HCT116 (cell line): Measurements from ENCODE around the gene C12orf75. TPM values are rescaled to one million over a fixed set of nuclear protein-coding genes. Genes with fewer than 3 reads are reported as not detected.

Experiments
- ATAC-seq: fragments of 200-7000 bp; cut with Tn5 transposase; 2 replicates; pipeline ENCODE4 v1.9.1; 2020; ENCODE audit warnings: mild to moderate bottlenecking, moderate library complexity
- BruUV-seq: library from RNA; stranded (reverse); fragments of 400-500 nt; replicated peaks from 2 replicates; lab custom pipeline; 2021; lab: Mats Ljungman, UMichigan
- CTCF ChIA-PET: fragments of 300-600 bp; sonication (Branson Sonifier 250); formaldehyde crosslinking; loops from one replicate; lab custom pipeline; 2021; ENCODE audit warnings: antibody characterized with exemption; lab: Charles Lee
- POLR2A ChIA-PET: fragments of 300-600, 350-600 bp; sonication (Branson Sonifier 250); formaldehyde crosslinking; loops from one replicate; lab custom pipeline; 2021; ENCODE audit warnings: antibody characterized with exemption; lab: Charles Lee
- RAD21 ChIA-PET, 2 experiments: fragments of 300-600 bp; sonication (Branson Sonifier 250); formaldehyde crosslinking; loops; one replicate each; lab custom pipeline; 2023; ENCODE audit warnings: low total read pairs in 2 of 2; ENCODE audit not compliant: uncharacterized antibody in 2 of 2, unreplicated experiment in 2 of 2, low non-redundant PET in 1 of 2; lab: Charles Lee
- DNase-seq: peaks from one replicate; pipeline ENCODE4 v3.0.0-alpha.2; 2010; ENCODE audit warnings: low read depth, low spot score
- H2AFZ ChIP-seq: fragments of 200-600 bp; shearing (Covaris generic), sonication (generic); 2 replicates; pipeline ENCODE4 v1.6.1; 2017; ENCODE audit warnings: low read depth, mixed run types, mixed read lengths, antibody characterized with exemption, low read length; ENCODE audit not compliant: poor library complexity, severe bottlenecking
- H3K27ac ChIP-seq: 2 replicates; pipeline ENCODE4 v1.5.1; 2012; ENCODE audit warnings: low read depth, low read length
- H3K27me3 ChIP-seq: fragments of 200-600 bp; sonication (generic); 2 replicates; pipeline ENCODE4 v1.6.1; 2016; ENCODE audit warnings: mixed run types, low read length, mixed read lengths; ENCODE audit not compliant: insufficient read depth
- H3K36me3 ChIP-seq, 2 experiments: fragments of 200-500 bp in 1 of 2; fragments of 200-600 bp in 1 of 2; sonication (Bioruptor generic) in 1 of 2; sonication (generic) in 1 of 2; 2 replicates each; pipeline versions ENCODE4 v1.5.1 to v1.6.1; 2014 to 2016; ENCODE audit warnings: low read length in 2 of 2, inconsistent platforms in 1 of 2, mixed read lengths in 1 of 2, mixed run types in 1 of 2; ENCODE audit not compliant: insufficient read depth in 2 of 2, control insufficient read depth in 1 of 2
- H3K4me1 ChIP-seq, 2 experiments: fragments of 200-600 bp in 1 of 2; sonication (generic) in 1 of 2; 2 replicates each; pipeline versions ENCODE4 v1.5.1 to v1.6.1; 2012 to 2017; ENCODE audit warnings: low read length in 2 of 2, inconsistent platforms in 1 of 2, mild to moderate bottlenecking in 1 of 2, mixed read lengths in 1 of 2, mixed run types in 1 of 2, moderate library complexity in 1 of 2; ENCODE audit not compliant: insufficient read depth in 2 of 2, control insufficient read depth in 1 of 2
- H3K4me2 ChIP-seq: fragments of 200-600 bp; sonication (generic); 2 replicates; pipeline ENCODE4 v1.6.1; 2017; ENCODE audit warnings: mixed run types, low read length, mixed read lengths
- H3K4me3 ChIP-seq, 2 experiments: fragments of 200-600 bp in 1 of 2; sonication (generic) in 1 of 2; replicated peaks in 1 of 2; 2 replicates each; pipeline ENCODE4 v1.5.1; 2011 to 2016; ENCODE audit warnings: low read length in 2 of 2, control low read depth in 1 of 2, low read depth in 1 of 2, mild to moderate bottlenecking in 1 of 2, mixed read lengths in 1 of 2, mixed run types in 1 of 2
- H3K79me2 ChIP-seq: fragments of 200-600 bp; sonication (generic); 2 replicates; pipeline ENCODE4 v1.6.1; 2017; ENCODE audit warnings: mild to moderate bottlenecking, mixed run types, low read length, moderate library complexity, mixed read lengths; ENCODE audit not compliant: insufficient read depth
- H3K9ac ChIP-seq: fragments of 200-600 bp; sonication (generic); 2 replicates; pipeline ENCODE4 v1.6.1; 2016; ENCODE audit warnings: low read length, mixed read lengths
- H3K9me2 ChIP-seq: fragments of 200-600 bp; sonication (generic), shearing (Covaris generic); 2 replicates; pipeline ENCODE4 v1.6.1; 2017; ENCODE audit warnings: mixed run types, mild to moderate bottlenecking, moderate library complexity; ENCODE audit not compliant: insufficient read depth
- H3K9me3 ChIP-seq, 2 experiments: fragments of 200-500 bp in 1 of 2; fragments of 200-600 bp in 1 of 2; sonication (Bioruptor generic) in 1 of 2; sonication (generic) in 1 of 2; 2 replicates each; pipeline ENCODE4 v1.6.1; 2014 to 2017; ENCODE audit warnings: low read length in 2 of 2, mixed read lengths in 2 of 2, inconsistent platforms in 1 of 2, low read depth in 1 of 2, mild to moderate bottlenecking in 1 of 2, mixed run types in 1 of 2, moderate library complexity in 1 of 2; ENCODE audit not compliant: control insufficient read depth in 1 of 2, insufficient read depth in 1 of 2
- H4K20me1 ChIP-seq: fragments of 200-600 bp; sonication (generic), shearing (Covaris generic); 2 replicates; pipeline ENCODE4 v1.6.1; 2017; ENCODE audit warnings: mixed run types, mild to moderate bottlenecking, moderate library complexity; ENCODE audit not compliant: insufficient read depth
- CEBPB ChIP-seq: IDR thresholded peaks from 2 replicates; pipeline ENCODE4 v1.6.1; 2012; ENCODE audit warnings: low read depth
- EGR1 ChIP-seq: IDR thresholded peaks from 2 replicates; pipeline ENCODE4 v1.6.1; 2012; ENCODE audit warnings: low read depth
- ELF1 ChIP-seq: IDR thresholded peaks from 2 replicates; pipeline ENCODE4 v1.6.1; 2012; ENCODE audit warnings: low read depth, borderline replicate concordance
- EZH2 ChIP-seq: fragments of 200-600 bp; sonication (generic); IDR thresholded peaks from 2 replicates; pipeline ENCODE4 v1.6.1; 2017; ENCODE audit warnings: antibody characterized with exemption, mixed run types
- EZH2phosphoT487 ChIP-seq: fragments of 200-600 bp; IDR thresholded peaks from 2 replicates; pipeline ENCODE4 v1.6.1; 2018; ENCODE audit warnings: antibody characterized with exemption, borderline replicate concordance
- FOSL1 ChIP-seq: IDR thresholded peaks from 2 replicates; pipeline ENCODE4 v1.6.1; 2012; ENCODE audit warnings: low read depth
- JUND ChIP-seq: IDR thresholded peaks from 2 replicates; pipeline ENCODE4 v1.6.1; 2012
- SRF ChIP-seq: IDR thresholded peaks from 2 replicates; pipeline ENCODE4 v1.6.1; 2012; ENCODE audit warnings: low read depth
- TCF7L2 ChIP-seq: IDR thresholded peaks from 2 replicates; pipeline ENCODE4 v1.7.0; 2011; ENCODE audit warnings: borderline replicate concordance, inconsistent platforms; ENCODE audit not compliant: insufficient read depth, insufficient read length; ENCODE audit errors: extremely low read depth
- ZFX ChIP-seq: fragments of 450-650 bp; IDR thresholded peaks from 2 replicates; pipeline ENCODE4 v1.6.1; 2017
- ZNF274 ChIP-seq: fragments of 200-500 bp; sonication (Bioruptor generic); IDR thresholded peaks from 2 replicates; pipeline ENCODE4 v1.6.1; 2014; ENCODE audit warnings: mild to moderate bottlenecking, low read depth, low read length, inconsistent platforms
- intact Hi-C: fragments of 100-400 bp; cut with micrococcal nuclease; formaldehyde crosslinking; loops from 2 replicates; pipeline ENCODE4 v1.10.0; 2022
- total RNA-seq: library from RNA; stranded (reverse); gene quantifications from one replicate; pipeline ENCODE4 v1.2.1, GENCODE V29; 2021; ENCODE audit not compliant: unreplicated experiment
- TF ChIP-seq, protein P1 (sequence below): IDR thresholded peaks from 2 replicates; pipeline ENCODE4 v1.6.1; 2012
- TF ChIP-seq, protein P2 (sequence below), 3 experiments: fragments of 200-600 bp in 1 of 3; sonication (generic) in 1 of 3; IDR thresholded peaks in 2 of 3; conservative IDR thresholded peaks in 1 of 3; 2 replicates each; pipeline ENCODE4 v1.5.1; 2012 to 2017; ENCODE audit warnings: low read depth in 2 of 3, low read length in 2 of 3, antibody characterized with exemption in 1 of 3, borderline replicate concordance in 1 of 3, control low read depth in 1 of 3, mild to moderate bottlenecking in 1 of 3, mixed read lengths in 1 of 3, mixed run types in 1 of 3, moderate library complexity in 1 of 3; ENCODE audit not compliant: insufficient read depth in 1 of 3
- TF ChIP-seq, protein P3 (sequence below): IDR thresholded peaks from 2 replicates; pipeline ENCODE4 v1.6.1; 2012; ENCODE audit warnings: low read depth
- TF ChIP-seq, protein P4 (sequence below): IDR thresholded peaks from 2 replicates; pipeline ENCODE4 v1.6.1; 2011; ENCODE audit warnings: mild to moderate bottlenecking, low read length, moderate library complexity; ENCODE audit not compliant: insufficient replicate concordance; ENCODE audit errors: extremely low read depth
- TF ChIP-seq, protein P5 (sequence below): IDR thresholded peaks from 2 replicates; pipeline ENCODE4 v1.6.1; 2012

The C12orf75 gene
- total RNA-seq, 1 experiment from 2014 or later: 81.0 TPM

DNA sequence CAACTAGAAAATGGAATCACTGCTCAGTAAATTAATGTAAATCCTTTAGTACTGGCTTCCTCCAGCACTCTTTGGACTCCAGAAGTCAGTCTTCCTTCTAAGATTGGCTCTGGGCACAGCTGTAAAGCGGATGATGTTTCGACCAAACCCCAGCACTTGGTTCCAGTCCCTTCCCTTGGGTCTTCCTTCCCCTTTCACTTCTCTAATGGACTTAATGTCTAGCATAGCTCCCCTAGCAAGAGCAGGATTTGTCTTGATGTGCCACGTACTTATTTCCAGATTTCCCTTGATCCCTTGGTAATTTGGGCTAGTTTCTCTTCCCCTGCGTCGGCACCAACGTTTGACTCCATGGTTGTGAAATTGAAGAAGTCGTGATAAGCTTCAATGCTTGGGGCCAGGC, 28.3 kb downstream of the C12orf75 start:
- Histone ChIP-seq H3K27ac (no peak overlapping the region), H3K4me3 (no peak overlapping the region), H4K20me1 (no peaks in the 10 kb centered on the region), H3K4me2 (no peak overlapping the region), H3K9me2 (no peaks in the 10 kb centered on the region), H3K79me2 (no peaks in the 10 kb centered on the region), H3K9ac (no peak overlapping the region), H2AFZ (no peak overlapping the region), H3K9me3 (no peaks in the 10 kb centered on the region), H3K36me3 (no peaks in the 10 kb centered on the region), H3K4me1 (peaks cover 11 to 38% of the 10 kb centered on the region in 2 experiments), H3K27me3 (no peaks in the 10 kb centered on the region)
- ChIA-PET CTCF (no interaction called here), POLR2A (interaction anchor here (0.6 kb wide), 1 partner anchor 19 kb away, joined by 3 read pairs; no protein-coding TSS in a partner anchor), RAD21 (no interaction called here)
- DNase-seq: no peak
- no TSS peak for BruUV-seq
- intact Hi-C loops: no loop called here
- no peak for TF ChIP-seq CEBPB
- TF ChIP-seq TCF7L2: no peak
- TF ChIP-seq, protein P1, sequence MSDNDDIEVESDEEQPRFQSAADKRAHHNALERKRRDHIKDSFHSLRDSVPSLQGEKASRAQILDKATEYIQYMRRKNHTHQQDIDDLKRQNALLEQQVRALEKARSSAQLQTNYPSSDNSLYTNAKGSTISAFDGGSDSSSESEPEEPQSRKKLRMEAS: no peak
- TF ChIP-seq, protein P2, sequence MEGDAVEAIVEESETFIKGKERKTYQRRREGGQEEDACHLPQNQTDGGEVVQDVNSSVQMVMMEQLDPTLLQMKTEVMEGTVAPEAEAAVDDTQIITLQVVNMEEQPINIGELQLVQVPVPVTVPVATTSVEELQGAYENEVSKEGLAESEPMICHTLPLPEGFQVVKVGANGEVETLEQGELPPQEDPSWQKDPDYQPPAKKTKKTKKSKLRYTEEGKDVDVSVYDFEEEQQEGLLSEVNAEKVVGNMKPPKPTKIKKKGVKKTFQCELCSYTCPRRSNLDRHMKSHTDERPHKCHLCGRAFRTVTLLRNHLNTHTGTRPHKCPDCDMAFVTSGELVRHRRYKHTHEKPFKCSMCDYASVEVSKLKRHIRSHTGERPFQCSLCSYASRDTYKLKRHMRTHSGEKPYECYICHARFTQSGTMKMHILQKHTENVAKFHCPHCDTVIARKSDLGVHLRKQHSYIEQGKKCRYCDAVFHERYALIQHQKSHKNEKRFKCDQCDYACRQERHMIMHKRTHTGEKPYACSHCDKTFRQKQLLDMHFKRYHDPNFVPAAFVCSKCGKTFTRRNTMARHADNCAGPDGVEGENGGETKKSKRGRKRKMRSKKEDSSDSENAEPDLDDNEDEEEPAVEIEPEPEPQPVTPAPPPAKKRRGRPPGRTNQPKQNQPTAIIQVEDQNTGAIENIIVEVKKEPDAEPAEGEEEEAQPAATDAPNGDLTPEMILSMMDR (IDR thresholded peaks at IDR 0.05 in 2 of 3, conservative IDR thresholded peaks at IDR 0.05 in 1 of 3; ENCODE audit: borderline replicate concordance in 1 of 3, insufficient read depth in 1 of 3, low read depth in 2 of 3, low read length in 2 of 3): no peak
- TF ChIP-seq, protein P3, sequence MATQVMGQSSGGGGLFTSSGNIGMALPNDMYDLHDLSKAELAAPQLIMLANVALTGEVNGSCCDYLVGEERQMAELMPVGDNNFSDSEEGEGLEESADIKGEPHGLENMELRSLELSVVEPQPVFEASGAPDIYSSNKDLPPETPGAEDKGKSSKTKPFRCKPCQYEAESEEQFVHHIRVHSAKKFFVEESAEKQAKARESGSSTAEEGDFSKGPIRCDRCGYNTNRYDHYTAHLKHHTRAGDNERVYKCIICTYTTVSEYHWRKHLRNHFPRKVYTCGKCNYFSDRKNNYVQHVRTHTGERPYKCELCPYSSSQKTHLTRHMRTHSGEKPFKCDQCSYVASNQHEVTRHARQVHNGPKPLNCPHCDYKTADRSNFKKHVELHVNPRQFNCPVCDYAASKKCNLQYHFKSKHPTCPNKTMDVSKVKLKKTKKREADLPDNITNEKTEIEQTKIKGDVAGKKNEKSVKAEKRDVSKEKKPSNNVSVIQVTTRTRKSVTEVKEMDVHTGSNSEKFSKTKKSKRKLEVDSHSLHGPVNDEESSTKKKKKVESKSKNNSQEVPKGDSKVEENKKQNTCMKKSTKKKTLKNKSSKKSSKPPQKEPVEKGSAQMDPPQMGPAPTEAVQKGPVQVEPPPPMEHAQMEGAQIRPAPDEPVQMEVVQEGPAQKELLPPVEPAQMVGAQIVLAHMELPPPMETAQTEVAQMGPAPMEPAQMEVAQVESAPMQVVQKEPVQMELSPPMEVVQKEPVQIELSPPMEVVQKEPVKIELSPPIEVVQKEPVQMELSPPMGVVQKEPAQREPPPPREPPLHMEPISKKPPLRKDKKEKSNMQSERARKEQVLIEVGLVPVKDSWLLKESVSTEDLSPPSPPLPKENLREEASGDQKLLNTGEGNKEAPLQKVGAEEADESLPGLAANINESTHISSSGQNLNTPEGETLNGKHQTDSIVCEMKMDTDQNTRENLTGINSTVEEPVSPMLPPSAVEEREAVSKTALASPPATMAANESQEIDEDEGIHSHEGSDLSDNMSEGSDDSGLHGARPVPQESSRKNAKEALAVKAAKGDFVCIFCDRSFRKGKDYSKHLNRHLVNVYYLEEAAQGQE: no peak
- TF ChIP-seq EZH2: no peak
- TF ChIP-seq FOSL1: no peak
- no peak for TF ChIP-seq SRF
- TF ChIP-seq EZH2phosphoT487: no peak
- TF ChIP-seq, protein P4, sequence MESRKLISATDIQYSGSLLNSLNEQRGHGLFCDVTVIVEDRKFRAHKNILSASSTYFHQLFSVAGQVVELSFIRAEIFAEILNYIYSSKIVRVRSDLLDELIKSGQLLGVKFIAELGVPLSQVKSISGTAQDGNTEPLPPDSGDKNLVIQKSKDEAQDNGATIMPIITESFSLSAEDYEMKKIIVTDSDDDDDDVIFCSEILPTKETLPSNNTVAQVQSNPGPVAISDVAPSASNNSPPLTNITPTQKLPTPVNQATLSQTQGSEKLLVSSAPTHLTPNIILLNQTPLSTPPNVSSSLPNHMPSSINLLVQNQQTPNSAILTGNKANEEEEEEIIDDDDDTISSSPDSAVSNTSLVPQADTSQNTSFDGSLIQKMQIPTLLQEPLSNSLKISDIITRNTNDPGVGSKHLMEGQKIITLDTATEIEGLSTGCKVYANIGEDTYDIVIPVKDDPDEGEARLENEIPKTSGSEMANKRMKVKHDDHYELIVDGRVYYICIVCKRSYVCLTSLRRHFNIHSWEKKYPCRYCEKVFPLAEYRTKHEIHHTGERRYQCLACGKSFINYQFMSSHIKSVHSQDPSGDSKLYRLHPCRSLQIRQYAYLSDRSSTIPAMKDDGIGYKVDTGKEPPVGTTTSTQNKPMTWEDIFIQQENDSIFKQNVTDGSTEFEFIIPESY: no peak
- TF ChIP-seq ZNF274: no peak
- TF ChIP-seq EGR1: no peak
- TF ChIP-seq ELF1: no peak
- no peak for TF ChIP-seq ZFX
- TF ChIP-seq, protein P5, sequence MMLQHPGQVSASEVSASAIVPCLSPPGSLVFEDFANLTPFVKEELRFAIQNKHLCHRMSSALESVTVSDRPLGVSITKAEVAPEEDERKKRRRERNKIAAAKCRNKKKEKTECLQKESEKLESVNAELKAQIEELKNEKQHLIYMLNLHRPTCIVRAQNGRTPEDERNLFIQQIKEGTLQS: no peak
- no peak for TF ChIP-seq JUND
- TF ChIP-seq, all 23 proteins: peak for 0
- ATAC-seq: no peak
